Neural cell (in vitro differentiated cells): ENCODE measurements around the gene SSBP1. TPM values are rescaled to one million over a fixed set of nuclear protein-coding genes. Genes with fewer than 3 reads are reported as not detected.
A peak's percentile ranks its signal among the peaks of the same experiment; 100 is the strongest.

Source experiments
- H2AFZ ChIP-seq: fragments of 200-600, 300-800 bp; sonication (generic), shearing (Covaris generic); 2 replicates; pipeline ENCODE4 v1.6.0; 2014; ENCODE audit warnings: low read depth, mild to moderate bottlenecking, antibody characterized with exemption, low read length, moderate library complexity
- H3F3A ChIP-seq: fragments of 200-600 bp; shearing (Covaris generic); 2 replicates; pipeline ENCODE4 v1.6.1; 2016; ENCODE audit warnings: mild to moderate bottlenecking, moderate library complexity, mixed read lengths, antibody characterized with exemption, low read length; ENCODE audit not compliant: insufficient read depth, poor library complexity, severe bottlenecking
- H3K27ac ChIP-seq: fragments of 200-600, 300-800 bp; sonication (generic), shearing (Covaris generic); 2 replicates; pipeline ENCODE4 v1.5.1; 2014; ENCODE audit warnings: mild to moderate bottlenecking, low read length, moderate library complexity
- H3K27me3 ChIP-seq: fragments of 300-800, 200-600 bp; sonication (generic), shearing (Covaris generic); 2 replicates; pipeline ENCODE4 v1.6.0; 2014; ENCODE audit warnings: mild to moderate bottlenecking, low read depth, low read length, moderate library complexity; ENCODE audit not compliant: insufficient read depth
- H3K36me3 ChIP-seq: fragments of 300-800, 200-600 bp; sonication (generic), shearing (Covaris generic); 2 replicates; pipeline ENCODE4 v1.5.1; 2014; ENCODE audit warnings: mild to moderate bottlenecking, antibody characterized with exemption, low read length, moderate library complexity; ENCODE audit not compliant: insufficient read depth
- H3K4me2 ChIP-seq: fragments of 300-800, 200-600 bp; sonication (generic), shearing (Covaris generic); 2 replicates; pipeline ENCODE4 v1.6.0; 2014; ENCODE audit warnings: mild to moderate bottlenecking, low read length
- H3K4me3 ChIP-seq: fragments of 300-800, 200-600 bp; sonication (generic), shearing (Covaris generic); 2 replicates; pipeline ENCODE4 v1.5.1; 2014; ENCODE audit warnings: mild to moderate bottlenecking, low read length, moderate library complexity
- H3K79me2 ChIP-seq: fragments of 200-600 bp; shearing (Covaris generic); replicated peaks from 2 replicates; pipeline ENCODE4 v1.6.0; 2014; ENCODE audit warnings: mild to moderate bottlenecking, low read length, moderate library complexity; ENCODE audit not compliant: insufficient read depth
- H3K9ac ChIP-seq: fragments of 300-800, 200-600 bp; sonication (generic), shearing (Covaris generic); 2 replicates; pipeline ENCODE4 v1.6.1; 2016; ENCODE audit warnings: mild to moderate bottlenecking, low read length, mixed read lengths
- H3K9me2 ChIP-seq: fragments of 200-600 bp; shearing (Covaris generic); 2 replicates; pipeline ENCODE4 v1.6.1; 2016; ENCODE audit warnings: mild to moderate bottlenecking, low read length, mixed read lengths; ENCODE audit not compliant: insufficient read depth
- H3K9me3 ChIP-seq: fragments of 200-600, 300-800 bp; sonication (generic), shearing (Covaris generic); 2 replicates; pipeline ENCODE4 v1.6.1; 2016; ENCODE audit warnings: mild to moderate bottlenecking, mixed run types, low read length, moderate library complexity, mixed read lengths
- H4K20me1 ChIP-seq: fragments of 200-600 bp; shearing (Covaris generic); 2 replicates; pipeline ENCODE4 v1.6.1; 2016; ENCODE audit warnings: mild to moderate bottlenecking, mixed run types; ENCODE audit not compliant: insufficient read depth
- CTCF ChIP-seq: fragments of 450-650 bp; IDR thresholded peaks from 2 replicates; pipeline ENCODE4 v1.5.1; 2014; ENCODE audit warnings: antibody characterized with exemption, mild to moderate bottlenecking, moderate library complexity; ENCODE audit not compliant: poor library complexity, severe bottlenecking
- EP300 ChIP-seq: fragments of 450-650 bp; conservative IDR thresholded peaks from 2 replicates; pipeline ENCODE4 v1.6.1; 2014; ENCODE audit warnings: antibody characterized with exemption, mild to moderate bottlenecking, moderate library complexity; ENCODE audit not compliant: poor library complexity, severe bottlenecking
- EZH2 ChIP-seq: fragments of 200-600, 300-800 bp; shearing (Covaris generic), sonication (generic); IDR thresholded peaks from 2 replicates; pipeline ENCODE4 v1.6.1; 2014; ENCODE audit warnings: antibody characterized with exemption, low read length, borderline replicate concordance, mild to moderate bottlenecking; ENCODE audit not compliant: insufficient read depth, poor library complexity, severe bottlenecking
- MXI1 ChIP-seq: fragments of 450-650 bp; conservative IDR thresholded peaks from 2 replicates; pipeline ENCODE4 v1.6.1; 2014; ENCODE audit warnings: antibody characterized with exemption, mild to moderate bottlenecking; ENCODE audit not compliant: poor library complexity, severe bottlenecking
- POLR2AphosphoS5 ChIP-seq: IDR thresholded peaks from 2 replicates; pipeline ENCODE4 v1.6.1; 2012
- RAD21 ChIP-seq: fragments of 450-650 bp; conservative IDR thresholded peaks from 2 replicates; pipeline ENCODE4 v1.6.1; 2014; ENCODE audit warnings: antibody characterized with exemption, mild to moderate bottlenecking, moderate library complexity
- REST ChIP-seq: IDR thresholded peaks from 2 replicates; pipeline ENCODE4 v1.6.1; 2012; ENCODE audit warnings: borderline replicate concordance
- SMC3 ChIP-seq: fragments of 450-650 bp; conservative IDR thresholded peaks from 2 replicates; pipeline ENCODE4 v1.6.1; 2014; ENCODE audit warnings: antibody characterized with exemption, mild to moderate bottlenecking, moderate library complexity; ENCODE audit not compliant: poor library complexity
- TAF1 ChIP-seq: IDR thresholded peaks from 2 replicates; pipeline ENCODE4 v1.6.1; 2012; ENCODE audit warnings: low read depth
- polyA plus RNA-seq: library from polyadenylated mRNA; depleted of rRNA; stranded (reverse); fragments of >200 nt; gene quantifications from 2 replicates; pipeline ENCODE4 v1.2.3, GENCODE V29; 2014

SSBP1 gene
- polyA plus RNA-seq, 1 donor from 2014 or later = 296 TPM

- Histone ChIP-seq H3K9me2 (no peaks in the 10 kb centered on the region), H2AFZ (no peak overlapping the region), H3K9ac (no peak overlapping the region), H3K27me3 (no peaks in the 10 kb centered on the region), H3K36me3 (no peaks in the 10 kb centered on the region), H3F3A (no peaks in the 10 kb centered on the region), H3K9me3 (no peaks in the 10 kb centered on the region), H3K4me2 (no peak overlapping the region), H3K27ac (no peak overlapping the region), H4K20me1 (no peaks in the 10 kb centered on the region), H3K79me2 (peaks cover 50% of the 10 kb centered on the region), H3K4me3 (no peak overlapping the region)
- TF ChIP-seq TAF1 (no peak), EZH2 (no peak), MXI1 (no peak), RAD21 (no peak), REST (no peak), SMC3 (no peak), CTCF (no peak), EP300 (no peak), POLR2AphosphoS5 (no peak)
Observed at GRCh38 chr7:141698247-141699015, 39.7 kb upstream of the SSBP1 start.

GRCh38 chr7:141699860-141700259 lies 38.3 kb upstream of the SSBP1 start:
- Histone ChIP-seq H3K9me2 (no peaks in the 10 kb centered on the region), H3K9ac (no peak overlapping the region), H3K79me2 (peaks cover 37% of the 10 kb centered on the region), H3F3A (no peaks in the 10 kb centered on the region), H4K20me1 (no peaks in the 10 kb centered on the region), H3K36me3 (no peaks in the 10 kb centered on the region), H3K4me3 (peak overlapping the region; percentile 69), H3K9me3 (no peaks in the 10 kb centered on the region), H3K27ac (no peak overlapping the region), H3K27me3 (no peaks in the 10 kb centered on the region), H2AFZ (no peak overlapping the region), H3K4me2 (peak overlapping the region; percentile 6)
- TF ChIP-seq SMC3 (no peak), TAF1 (no peak), EZH2 (no peak), MXI1 (no peak)
